WTC11 (cell line): ENCODE results near the gene HNRNPR. TPM values are rescaled to one million over a fixed set of nuclear protein-coding genes. Genes with fewer than 3 reads are reported as not detected.
A peak's percentile ranks its signal among the peaks of the same experiment; 100 is the strongest.

Experiments used
- GTF2I ChIP-seq: fragments of 250-450 bp; sonication (Bioruptor Pico); conservative IDR thresholded peaks from 2 replicates; pipeline ENCODE4 v1.4.0; 2021; ENCODE audit warnings: mild to moderate bottlenecking
- KAT7 ChIP-seq: sonication (generic); formaldehyde crosslinking; IDR thresholded peaks from 2 replicates; pipeline ENCODE4 v1.8.1; 2023; ENCODE audit warnings: missing genetic modification reagents, mild to moderate bottlenecking, borderline replicate concordance
- MYBL2 ChIP-seq: sonication (generic); formaldehyde crosslinking; IDR thresholded peaks from 2 replicates; pipeline ENCODE4 v1.8.1; 2023; ENCODE audit warnings: mild to moderate bottlenecking, moderate library complexity, missing genetic modification reagents
- NFE2L1 ChIP-seq: sonication (generic); formaldehyde crosslinking; IDR thresholded peaks from 2 replicates; pipeline ENCODE4 v1.8.1; 2023; ENCODE audit warnings: missing genetic modification reagents
- SMAD3 ChIP-seq: sonication (generic); formaldehyde crosslinking; IDR thresholded peaks from 2 replicates; pipeline ENCODE4 v1.8.0; 2022; ENCODE audit warnings: missing genetic modification reagents, mild to moderate bottlenecking, borderline replicate concordance
- SMAD4 ChIP-seq: sonication (generic); formaldehyde crosslinking; IDR thresholded peaks from 2 replicates; pipeline ENCODE4 v1.8.0; 2022; ENCODE audit warnings: mild to moderate bottlenecking, missing genetic modification reagents
- SOX15 ChIP-seq: fragments of 250-450 bp; sonication (Bioruptor Pico); IDR thresholded peaks from 2 replicates; pipeline ENCODE4 v1.9.0; 2021; ENCODE audit warnings: mild to moderate bottlenecking
- SP1 ChIP-seq: sonication (generic); formaldehyde crosslinking; conservative IDR thresholded peaks from 2 replicates; pipeline ENCODE4 v1.8.1; 2022; ENCODE audit warnings: missing genetic modification reagents
- ZNF121 ChIP-seq: sonication (generic); formaldehyde crosslinking; IDR thresholded peaks from 2 replicates; pipeline ENCODE4 v1.8.0; 2023; ENCODE audit warnings: missing genetic modification reagents
- total RNA-seq: library from RNA; stranded (reverse); gene quantifications from 3 replicates; pipeline ENCODE4 v1.2.3, GENCODE V29; 2021
- TF ChIP-seq, protein P1 (sequence below): sonication (generic); formaldehyde crosslinking; IDR thresholded peaks from 2 replicates; pipeline ENCODE4 v1.8.1; 2023; ENCODE audit warnings: mild to moderate bottlenecking, missing genetic modification reagents, borderline replicate concordance
- TF ChIP-seq, protein P2 (sequence below): sonication (generic); formaldehyde crosslinking; IDR thresholded peaks from 2 replicates; pipeline ENCODE4 v1.8.1; 2022; ENCODE audit warnings: low read depth, missing genetic modification reagents, borderline replicate concordance
- TF ChIP-seq, protein P3 (sequence below): sonication (generic); formaldehyde crosslinking; IDR thresholded peaks from 2 replicates; pipeline ENCODE4 v1.8.1; 2022; ENCODE audit warnings: missing genetic modification reagents, borderline replicate concordance
- TF ChIP-seq, protein P4 (sequence below): sonication (generic); formaldehyde crosslinking; IDR thresholded peaks from 2 replicates; pipeline ENCODE4 v1.8.1; 2023; ENCODE audit warnings: mild to moderate bottlenecking, moderate library complexity, missing genetic modification reagents
- TF ChIP-seq, protein P5 (sequence below): sonication (generic); formaldehyde crosslinking; IDR thresholded peaks from 2 replicates; pipeline ENCODE4 v1.8.0; 2023; ENCODE audit warnings: missing genetic modification reagents, mild to moderate bottlenecking, borderline replicate concordance
- TF ChIP-seq, protein P6 (sequence below): fragments of 250-450 bp; sonication (Bioruptor Pico); IDR thresholded peaks from 2 replicates; pipeline ENCODE4 v1.8.0; 2021; ENCODE audit warnings: mild to moderate bottlenecking
- TF ChIP-seq, protein P7 (sequence below): fragments of 200-600 bp; IDR thresholded peaks from 2 replicates; pipeline ENCODE4 v1.8.0; 2022; ENCODE audit warnings: antibody characterized with exemption
- TF ChIP-seq, protein P8 (sequence below): sonication (generic); formaldehyde crosslinking; IDR thresholded peaks from 2 replicates; pipeline ENCODE4 v1.8.0; 2023; ENCODE audit warnings: missing genetic modification reagents
- TF ChIP-seq, protein P9 (sequence below): sonication (generic); formaldehyde crosslinking; IDR thresholded peaks from 2 replicates; pipeline ENCODE4 v1.8.1; 2023; ENCODE audit warnings: mild to moderate bottlenecking, missing genetic modification reagents

The HNRNPR gene
- total RNA-seq, 1 experiment from 2014 or later = 178 TPM

DNA sequence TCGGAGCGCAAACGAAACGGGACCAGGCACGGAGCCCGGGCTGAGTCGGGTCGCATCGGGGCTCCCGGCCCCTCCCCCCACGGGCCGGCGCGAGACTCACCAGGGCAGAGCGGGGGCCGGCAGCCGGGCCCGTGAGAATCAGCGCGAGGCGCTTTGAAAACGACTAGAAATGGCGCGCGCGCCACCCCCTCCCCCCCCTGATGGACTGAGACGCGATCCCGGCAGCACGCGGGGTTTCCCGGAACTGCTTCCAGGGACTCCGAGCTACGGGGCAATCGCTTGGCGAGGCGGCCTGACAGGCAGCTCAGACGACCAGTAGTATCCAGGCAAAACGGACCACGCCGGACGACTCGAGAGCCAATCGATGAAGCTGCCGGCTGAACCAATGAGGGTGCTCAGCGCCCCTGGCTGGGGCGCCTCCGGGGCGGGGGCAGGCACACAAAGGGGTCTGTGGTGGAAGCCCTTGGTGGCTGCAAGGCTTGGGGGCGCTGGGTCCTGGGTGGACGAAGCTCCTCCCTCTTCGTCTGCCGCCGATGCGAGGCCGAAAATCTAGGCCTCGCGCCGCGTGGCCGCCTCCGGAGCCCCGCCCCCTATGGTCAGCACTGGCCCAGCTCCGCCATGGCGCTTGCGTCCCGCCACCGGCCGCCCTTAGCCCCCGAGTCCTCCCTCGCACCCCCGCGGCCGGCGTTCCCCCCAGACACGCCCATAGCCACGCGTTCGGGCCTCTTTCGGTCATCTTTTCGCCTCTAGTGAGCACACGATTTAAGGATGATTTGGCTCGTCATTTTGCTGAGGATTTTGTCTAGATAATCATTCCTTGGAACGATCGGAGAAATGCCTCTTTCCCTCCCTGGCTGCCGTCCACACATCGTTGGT, at the start of gene HNRNPR (continued):
- TF ChIP-seq, protein P1, sequence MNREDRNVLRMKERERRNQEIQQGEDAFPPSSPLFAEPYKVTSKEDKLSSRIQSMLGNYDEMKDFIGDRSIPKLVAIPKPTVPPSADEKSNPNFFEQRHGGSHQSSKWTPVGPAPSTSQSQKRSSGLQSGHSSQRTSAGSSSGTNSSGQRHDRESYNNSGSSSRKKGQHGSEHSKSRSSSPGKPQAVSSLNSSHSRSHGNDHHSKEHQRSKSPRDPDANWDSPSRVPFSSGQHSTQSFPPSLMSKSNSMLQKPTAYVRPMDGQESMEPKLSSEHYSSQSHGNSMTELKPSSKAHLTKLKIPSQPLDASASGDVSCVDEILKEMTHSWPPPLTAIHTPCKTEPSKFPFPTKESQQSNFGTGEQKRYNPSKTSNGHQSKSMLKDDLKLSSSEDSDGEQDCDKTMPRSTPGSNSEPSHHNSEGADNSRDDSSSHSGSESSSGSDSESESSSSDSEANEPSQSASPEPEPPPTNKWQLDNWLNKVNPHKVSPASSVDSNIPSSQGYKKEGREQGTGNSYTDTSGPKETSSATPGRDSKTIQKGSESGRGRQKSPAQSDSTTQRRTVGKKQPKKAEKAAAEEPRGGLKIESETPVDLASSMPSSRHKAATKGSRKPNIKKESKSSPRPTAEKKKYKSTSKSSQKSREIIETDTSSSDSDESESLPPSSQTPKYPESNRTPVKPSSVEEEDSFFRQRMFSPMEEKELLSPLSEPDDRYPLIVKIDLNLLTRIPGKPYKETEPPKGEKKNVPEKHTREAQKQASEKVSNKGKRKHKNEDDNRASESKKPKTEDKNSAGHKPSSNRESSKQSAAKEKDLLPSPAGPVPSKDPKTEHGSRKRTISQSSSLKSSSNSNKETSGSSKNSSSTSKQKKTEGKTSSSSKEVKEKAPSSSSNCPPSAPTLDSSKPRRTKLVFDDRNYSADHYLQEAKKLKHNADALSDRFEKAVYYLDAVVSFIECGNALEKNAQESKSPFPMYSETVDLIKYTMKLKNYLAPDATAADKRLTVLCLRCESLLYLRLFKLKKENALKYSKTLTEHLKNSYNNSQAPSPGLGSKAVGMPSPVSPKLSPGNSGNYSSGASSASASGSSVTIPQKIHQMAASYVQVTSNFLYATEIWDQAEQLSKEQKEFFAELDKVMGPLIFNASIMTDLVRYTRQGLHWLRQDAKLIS (CRISPR knock-in tag) = no peak
- TF ChIP-seq SOX15 (CRISPR knock-in tag) (no peak), ZNF121 (CRISPR knock-in tag) (no peak), NFE2L1 (CRISPR knock-in tag) (peak; percentile 68; the same call in 1 of the 2 replicates), SMAD4 (CRISPR knock-in tag) (peak; percentile 89; the same call in 1 of the 2 replicates), GTF2I (CRISPR knock-in tag) (no peak), KAT7 (no peak), SP1 (CRISPR knock-in tag) (peak; percentile 88), SMAD3 (CRISPR knock-in tag) (0 out of 2 replicates have a peak, but pooled peaks have one; percentile 27), MYBL2 (CRISPR knock-in tag) (peak; percentile 75)
- TF ChIP-seq, protein P2, sequence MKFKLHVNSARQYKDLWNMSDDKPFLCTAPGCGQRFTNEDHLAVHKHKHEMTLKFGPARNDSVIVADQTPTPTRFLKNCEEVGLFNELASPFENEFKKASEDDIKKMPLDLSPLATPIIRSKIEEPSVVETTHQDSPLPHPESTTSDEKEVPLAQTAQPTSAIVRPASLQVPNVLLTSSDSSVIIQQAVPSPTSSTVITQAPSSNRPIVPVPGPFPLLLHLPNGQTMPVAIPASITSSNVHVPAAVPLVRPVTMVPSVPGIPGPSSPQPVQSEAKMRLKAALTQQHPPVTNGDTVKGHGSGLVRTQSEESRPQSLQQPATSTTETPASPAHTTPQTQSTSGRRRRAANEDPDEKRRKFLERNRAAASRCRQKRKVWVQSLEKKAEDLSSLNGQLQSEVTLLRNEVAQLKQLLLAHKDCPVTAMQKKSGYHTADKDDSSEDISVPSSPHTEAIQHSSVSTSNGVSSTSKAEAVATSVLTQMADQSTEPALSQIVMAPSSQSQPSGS (CRISPR knock-in tag) = no peak
- TF ChIP-seq, protein P3, sequence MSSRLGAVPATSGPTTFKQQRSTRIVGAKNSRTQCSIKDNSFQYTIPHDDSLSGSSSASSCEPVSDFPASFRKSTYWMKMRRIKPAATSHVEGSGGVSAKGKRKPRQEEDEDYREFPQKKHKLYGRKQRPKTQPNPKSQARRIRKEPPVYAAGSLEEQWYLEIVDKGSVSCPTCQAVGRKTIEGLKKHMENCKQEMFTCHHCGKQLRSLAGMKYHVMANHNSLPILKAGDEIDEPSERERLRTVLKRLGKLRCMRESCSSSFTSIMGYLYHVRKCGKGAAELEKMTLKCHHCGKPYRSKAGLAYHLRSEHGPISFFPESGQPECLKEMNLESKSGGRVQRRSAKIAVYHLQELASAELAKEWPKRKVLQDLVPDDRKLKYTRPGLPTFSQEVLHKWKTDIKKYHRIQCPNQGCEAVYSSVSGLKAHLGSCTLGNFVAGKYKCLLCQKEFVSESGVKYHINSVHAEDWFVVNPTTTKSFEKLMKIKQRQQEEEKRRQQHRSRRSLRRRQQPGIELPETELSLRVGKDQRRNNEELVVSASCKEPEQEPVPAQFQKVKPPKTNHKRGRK (CRISPR knock-in tag) = no peak
- TF ChIP-seq, protein P4, sequence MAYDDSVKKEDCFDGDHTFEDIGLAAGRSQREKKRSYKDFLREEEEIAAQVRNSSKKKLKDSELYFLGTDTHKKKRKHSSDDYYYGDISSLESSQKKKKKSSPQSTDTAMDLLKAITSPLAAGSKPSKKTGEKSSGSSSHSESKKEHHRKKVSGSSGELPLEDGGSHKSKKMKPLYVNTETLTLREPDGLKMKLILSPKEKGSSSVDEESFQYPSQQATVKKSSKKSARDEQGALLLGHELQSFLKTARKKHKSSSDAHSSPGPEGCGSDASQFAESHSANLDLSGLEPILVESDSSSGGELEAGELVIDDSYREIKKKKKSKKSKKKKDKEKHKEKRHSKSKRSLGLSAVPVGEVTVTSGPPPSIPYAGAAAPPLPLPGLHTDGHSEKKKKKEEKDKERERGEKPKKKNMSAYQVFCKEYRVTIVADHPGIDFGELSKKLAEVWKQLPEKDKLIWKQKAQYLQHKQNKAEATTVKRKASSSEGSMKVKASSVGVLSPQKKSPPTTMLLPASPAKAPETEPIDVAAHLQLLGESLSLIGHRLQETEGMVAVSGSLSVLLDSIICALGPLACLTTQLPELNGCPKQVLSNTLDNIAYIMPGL = peak; percentile 23; the same call in 1 of the 2 replicates
- TF ChIP-seq, protein P5, sequence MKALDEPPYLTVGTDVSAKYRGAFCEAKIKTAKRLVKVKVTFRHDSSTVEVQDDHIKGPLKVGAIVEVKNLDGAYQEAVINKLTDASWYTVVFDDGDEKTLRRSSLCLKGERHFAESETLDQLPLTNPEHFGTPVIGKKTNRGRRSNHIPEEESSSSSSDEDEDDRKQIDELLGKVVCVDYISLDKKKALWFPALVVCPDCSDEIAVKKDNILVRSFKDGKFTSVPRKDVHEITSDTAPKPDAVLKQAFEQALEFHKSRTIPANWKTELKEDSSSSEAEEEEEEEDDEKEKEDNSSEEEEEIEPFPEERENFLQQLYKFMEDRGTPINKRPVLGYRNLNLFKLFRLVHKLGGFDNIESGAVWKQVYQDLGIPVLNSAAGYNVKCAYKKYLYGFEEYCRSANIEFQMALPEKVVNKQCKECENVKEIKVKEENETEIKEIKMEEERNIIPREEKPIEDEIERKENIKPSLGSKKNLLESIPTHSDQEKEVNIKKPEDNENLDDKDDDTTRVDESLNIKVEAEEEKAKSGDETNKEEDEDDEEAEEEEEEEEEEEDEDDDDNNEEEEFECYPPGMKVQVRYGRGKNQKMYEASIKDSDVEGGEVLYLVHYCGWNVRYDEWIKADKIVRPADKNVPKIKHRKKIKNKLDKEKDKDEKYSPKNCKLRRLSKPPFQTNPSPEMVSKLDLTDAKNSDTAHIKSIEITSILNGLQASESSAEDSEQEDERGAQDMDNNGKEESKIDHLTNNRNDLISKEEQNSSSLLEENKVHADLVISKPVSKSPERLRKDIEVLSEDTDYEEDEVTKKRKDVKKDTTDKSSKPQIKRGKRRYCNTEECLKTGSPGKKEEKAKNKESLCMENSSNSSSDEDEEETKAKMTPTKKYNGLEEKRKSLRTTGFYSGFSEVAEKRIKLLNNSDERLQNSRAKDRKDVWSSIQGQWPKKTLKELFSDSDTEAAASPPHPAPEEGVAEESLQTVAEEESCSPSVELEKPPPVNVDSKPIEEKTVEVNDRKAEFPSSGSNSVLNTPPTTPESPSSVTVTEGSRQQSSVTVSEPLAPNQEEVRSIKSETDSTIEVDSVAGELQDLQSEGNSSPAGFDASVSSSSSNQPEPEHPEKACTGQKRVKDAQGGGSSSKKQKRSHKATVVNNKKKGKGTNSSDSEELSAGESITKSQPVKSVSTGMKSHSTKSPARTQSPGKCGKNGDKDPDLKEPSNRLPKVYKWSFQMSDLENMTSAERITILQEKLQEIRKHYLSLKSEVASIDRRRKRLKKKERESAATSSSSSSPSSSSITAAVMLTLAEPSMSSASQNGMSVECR (CRISPR knock-in tag) = peak; percentile 25; the same call in 1 of the 2 replicates
- TF ChIP-seq, protein P6, sequence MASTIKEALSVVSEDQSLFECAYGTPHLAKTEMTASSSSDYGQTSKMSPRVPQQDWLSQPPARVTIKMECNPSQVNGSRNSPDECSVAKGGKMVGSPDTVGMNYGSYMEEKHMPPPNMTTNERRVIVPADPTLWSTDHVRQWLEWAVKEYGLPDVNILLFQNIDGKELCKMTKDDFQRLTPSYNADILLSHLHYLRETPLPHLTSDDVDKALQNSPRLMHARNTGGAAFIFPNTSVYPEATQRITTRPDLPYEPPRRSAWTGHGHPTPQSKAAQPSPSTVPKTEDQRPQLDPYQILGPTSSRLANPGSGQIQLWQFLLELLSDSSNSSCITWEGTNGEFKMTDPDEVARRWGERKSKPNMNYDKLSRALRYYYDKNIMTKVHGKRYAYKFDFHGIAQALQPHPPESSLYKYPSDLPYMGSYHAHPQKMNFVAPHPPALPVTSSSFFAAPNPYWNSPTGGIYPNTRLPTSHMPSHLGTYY (CRISPR knock-in tag) = no peak
- TF ChIP-seq, protein P7, sequence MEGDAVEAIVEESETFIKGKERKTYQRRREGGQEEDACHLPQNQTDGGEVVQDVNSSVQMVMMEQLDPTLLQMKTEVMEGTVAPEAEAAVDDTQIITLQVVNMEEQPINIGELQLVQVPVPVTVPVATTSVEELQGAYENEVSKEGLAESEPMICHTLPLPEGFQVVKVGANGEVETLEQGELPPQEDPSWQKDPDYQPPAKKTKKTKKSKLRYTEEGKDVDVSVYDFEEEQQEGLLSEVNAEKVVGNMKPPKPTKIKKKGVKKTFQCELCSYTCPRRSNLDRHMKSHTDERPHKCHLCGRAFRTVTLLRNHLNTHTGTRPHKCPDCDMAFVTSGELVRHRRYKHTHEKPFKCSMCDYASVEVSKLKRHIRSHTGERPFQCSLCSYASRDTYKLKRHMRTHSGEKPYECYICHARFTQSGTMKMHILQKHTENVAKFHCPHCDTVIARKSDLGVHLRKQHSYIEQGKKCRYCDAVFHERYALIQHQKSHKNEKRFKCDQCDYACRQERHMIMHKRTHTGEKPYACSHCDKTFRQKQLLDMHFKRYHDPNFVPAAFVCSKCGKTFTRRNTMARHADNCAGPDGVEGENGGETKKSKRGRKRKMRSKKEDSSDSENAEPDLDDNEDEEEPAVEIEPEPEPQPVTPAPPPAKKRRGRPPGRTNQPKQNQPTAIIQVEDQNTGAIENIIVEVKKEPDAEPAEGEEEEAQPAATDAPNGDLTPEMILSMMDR = no peak
- TF ChIP-seq, protein P8, sequence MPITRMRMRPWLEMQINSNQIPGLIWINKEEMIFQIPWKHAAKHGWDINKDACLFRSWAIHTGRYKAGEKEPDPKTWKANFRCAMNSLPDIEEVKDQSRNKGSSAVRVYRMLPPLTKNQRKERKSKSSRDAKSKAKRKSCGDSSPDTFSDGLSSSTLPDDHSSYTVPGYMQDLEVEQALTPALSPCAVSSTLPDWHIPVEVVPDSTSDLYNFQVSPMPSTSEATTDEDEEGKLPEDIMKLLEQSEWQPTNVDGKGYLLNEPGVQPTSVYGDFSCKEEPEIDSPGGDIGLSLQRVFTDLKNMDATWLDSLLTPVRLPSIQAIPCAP = 0 out of 2 replicates have a peak, but pooled peaks have one; percentile 42
- TF ChIP-seq, protein P9, sequence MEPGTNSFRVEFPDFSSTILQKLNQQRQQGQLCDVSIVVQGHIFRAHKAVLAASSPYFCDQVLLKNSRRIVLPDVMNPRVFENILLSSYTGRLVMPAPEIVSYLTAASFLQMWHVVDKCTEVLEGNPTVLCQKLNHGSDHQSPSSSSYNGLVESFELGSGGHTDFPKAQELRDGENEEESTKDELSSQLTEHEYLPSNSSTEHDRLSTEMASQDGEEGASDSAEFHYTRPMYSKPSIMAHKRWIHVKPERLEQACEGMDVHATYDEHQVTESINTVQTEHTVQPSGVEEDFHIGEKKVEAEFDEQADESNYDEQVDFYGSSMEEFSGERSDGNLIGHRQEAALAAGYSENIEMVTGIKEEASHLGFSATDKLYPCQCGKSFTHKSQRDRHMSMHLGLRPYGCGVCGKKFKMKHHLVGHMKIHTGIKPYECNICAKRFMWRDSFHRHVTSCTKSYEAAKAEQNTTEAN (CRISPR knock-in tag) = peak; percentile 59; the same call in 1 of the 2 replicates
